Suprapubic skin (tissue), 3 donors: ENCODE results near the gene KCNJ4.

ENCODE experiments used
- CTCF ChIP-seq, 2 donors: fragments of 200-600 bp in 1 of 2; fragments of 450-650 bp in 1 of 2; sonication (generic) in 1 of 2; IDR thresholded peaks; one replicate each; pipeline ENCODE4 v1.5.1; 2016 to 2019; ENCODE audit warnings: antibody characterized with exemption in 2 of 2, mild to moderate bottlenecking in 1 of 2, moderate library complexity in 1 of 2
- POLR2A ChIP-seq, 2 donors: fragments of 450-650 bp; IDR thresholded peaks; one replicate each; pipeline ENCODE4 v1.6.1; 2017; ENCODE audit warnings: antibody characterized with exemption in 2 of 2, mild to moderate bottlenecking in 2 of 2, moderate library complexity in 2 of 2

- no peak for TF ChIP-seq CTCF (IDR thresholded peaks at IDR 0.05)
- TF ChIP-seq POLR2A (IDR thresholded peaks at IDR 0.05), result no peak
These were observed 13.2 kb downstream of the KCNJ4 start for GRCh38 chr22:38441620-38442287.
